Measurements from ENCODE around the gene NCOA4.
"Not testable (repeated sequence)": the region's sequence is repeated elsewhere in the genome, so short reads cannot be mapped to it uniquely, and the experiment has no call there.

Gene NCOA4

DNA sequence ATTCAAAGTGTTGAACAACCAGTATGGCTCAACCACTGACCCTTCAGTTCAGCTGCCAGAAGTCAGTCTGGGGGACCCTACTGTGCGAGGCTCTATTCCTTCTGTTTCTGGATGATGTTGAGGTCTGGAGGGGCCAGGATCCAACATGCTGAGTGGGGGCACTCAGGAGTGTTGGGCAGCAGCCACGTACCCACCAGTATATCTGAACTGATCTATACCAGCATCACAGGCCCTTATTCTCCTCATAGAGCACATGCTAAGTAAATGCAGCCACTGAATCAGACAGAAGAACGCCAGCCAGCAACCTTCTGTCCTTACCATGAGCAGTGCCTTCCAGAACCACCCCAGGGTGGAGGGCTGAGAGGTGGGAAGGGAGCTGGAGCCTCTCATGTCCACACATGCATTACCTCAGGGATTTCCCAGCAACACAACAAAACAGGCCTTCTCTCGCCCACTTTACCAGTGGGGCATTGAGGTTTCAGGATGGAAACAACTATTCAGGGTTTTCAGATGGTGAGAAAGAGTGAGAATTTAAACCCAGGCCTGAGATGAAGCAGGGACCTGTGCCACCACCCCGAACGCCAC is 22.5 kb upstream of the NCOA4 start:
- no peak for DNase-seq (ENCODE audit: extremely low read depth in 1 of 2, low read depth in 1 of 2)

DNA sequence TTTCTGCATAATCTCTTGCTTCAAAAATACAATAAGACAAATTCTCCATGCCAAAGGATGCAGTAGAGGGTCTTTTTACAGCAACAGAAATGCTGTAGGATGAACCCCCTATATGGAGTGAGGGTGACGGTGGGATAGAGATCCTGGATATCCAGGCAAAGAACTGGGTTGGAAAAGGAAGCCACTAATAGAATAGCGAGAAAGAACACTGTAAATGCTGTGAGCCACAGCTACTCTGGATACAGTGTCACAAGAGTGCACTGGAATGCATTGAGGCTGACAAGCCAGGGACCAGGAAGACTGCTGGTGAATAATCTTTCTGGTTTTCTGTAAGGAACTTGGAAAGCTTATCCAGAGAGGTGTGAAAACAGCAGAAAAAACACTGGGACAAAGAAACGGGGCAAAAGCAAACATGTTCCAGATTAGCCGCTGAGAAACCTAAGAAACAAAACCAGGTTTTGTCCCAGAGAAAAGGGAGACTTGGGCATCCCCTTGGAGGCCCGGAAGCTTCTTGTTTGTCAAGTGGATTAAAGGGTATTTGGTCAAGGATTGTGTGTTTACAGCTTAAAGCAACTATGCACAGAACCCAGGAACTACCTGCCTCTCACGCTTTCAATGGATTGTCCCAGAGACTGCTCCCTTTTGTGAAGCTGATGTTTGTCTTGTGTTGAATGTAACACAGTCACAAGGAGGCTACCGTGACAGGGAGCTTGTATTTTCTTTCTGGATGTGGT is 21.8 kb upstream of the NCOA4 start:
- no peak for DNase-seq (ENCODE audit: extremely low read depth in 1 of 2, low read depth in 1 of 2)

DNA sequence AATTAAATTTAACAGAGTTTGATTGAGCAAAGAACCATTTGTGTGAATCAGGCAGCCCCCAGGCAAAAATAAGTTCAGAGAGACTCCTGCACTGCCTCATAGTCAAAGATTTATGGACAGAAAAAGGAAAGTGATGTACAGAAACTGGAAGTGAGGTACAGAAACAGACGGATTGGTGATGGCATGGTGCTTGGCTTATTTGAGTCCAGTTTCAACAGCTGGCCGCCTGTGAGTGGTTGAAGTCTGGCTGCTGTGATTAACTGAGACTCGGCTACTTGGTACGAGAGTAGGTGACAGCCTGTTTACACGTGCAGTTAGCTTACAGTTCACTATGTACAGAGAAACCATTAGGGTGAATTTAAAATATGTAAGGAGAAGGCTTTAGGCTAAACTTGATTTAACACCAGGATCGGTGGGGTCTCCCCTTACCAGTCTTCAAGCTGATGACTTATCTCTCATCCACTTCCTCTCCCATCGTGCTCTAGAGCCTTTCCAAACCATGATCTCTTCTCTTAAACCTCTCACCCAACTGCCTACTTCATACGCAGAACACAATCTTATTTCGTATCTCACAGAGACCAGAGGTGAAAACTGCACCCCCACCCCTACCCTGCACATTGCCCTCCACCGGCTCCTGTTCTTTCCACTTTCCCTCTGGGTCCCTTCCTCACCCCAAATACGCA is 20.7 kb upstream of the NCOA4 start:
- no peak for DNase-seq (ENCODE audit: extremely low read depth in 1 of 2, low read depth in 1 of 2)

GRCh38 chr10:46049497-46049831 is 19.0 kb upstream of the NCOA4 start:
- not testable (repeated sequence) for DNase-seq (ENCODE audit: extremely low read depth in 1 of 2, low read depth in 1 of 2)

DNA sequence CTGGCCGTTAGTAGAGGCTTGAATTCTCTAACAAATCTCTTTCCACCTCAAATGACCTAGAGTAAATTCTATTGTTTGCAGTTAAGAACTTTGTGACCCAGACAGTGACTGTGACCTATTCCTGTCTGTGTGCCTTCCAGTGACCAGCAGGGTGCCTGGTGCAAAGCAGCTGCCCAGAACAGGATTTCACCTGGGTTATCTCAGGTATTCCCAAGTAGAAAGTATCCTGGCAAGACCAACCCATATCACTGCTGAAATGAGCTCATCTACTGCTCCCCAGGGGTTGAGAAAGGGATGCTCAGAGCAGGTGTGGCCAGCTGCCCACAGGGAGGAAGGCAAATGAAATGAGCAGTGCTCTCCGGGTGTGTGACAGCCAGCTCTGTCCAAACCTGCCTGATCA is 17.7 kb upstream of the NCOA4 start:
- DNase-seq (ENCODE audit: extremely low read depth in 1 of 2, low read depth in 1 of 2), result no peak

GRCh38 chr10:46046261-46046660 is 15.8 kb upstream of the NCOA4 start, which contains the start of gene MSMB:
MSMB (minus strand) TSS chr10:46046269; CDS start chr10:46046237, 32 bp downstream.
- no peak for DNase-seq (ENCODE audit: extremely low read depth in 1 of 2, low read depth in 1 of 2)

DNA sequence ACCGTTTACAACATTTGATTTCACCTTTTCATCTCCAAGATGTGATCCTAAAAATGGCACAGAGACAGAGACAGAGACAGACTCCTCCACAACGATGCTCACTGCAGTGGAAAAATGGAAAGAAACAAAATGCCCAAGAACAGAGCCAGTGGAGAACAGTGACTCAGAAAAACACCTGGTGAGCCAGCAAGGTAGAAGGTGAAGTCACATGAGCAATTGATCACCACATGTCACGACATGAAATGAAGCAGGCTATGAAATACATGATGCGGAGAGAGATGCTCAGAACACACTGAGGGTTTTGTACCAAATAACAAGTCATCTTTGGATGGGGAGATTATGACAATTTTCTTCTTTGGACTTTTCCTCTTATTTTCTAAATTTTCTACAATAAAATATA is 12.1 kb upstream of the NCOA4 start:
- DNase-seq (ENCODE audit: extremely low read depth in 1 of 2, low read depth in 1 of 2), result no peak

- no peak for DNase-seq (ENCODE audit: extremely low read depth in 1 of 2, low read depth in 1 of 2)
Measured at GRCh38 chr10:46040004-46040403, 9.6 kb upstream of the NCOA4 start.

- DNase-seq (ENCODE audit: extremely low read depth in 1 of 2, low read depth in 1 of 2), result no peak
Measured at GRCh38 chr10:46037107-46037825, 6.8 kb upstream of the NCOA4 start.

DNA sequence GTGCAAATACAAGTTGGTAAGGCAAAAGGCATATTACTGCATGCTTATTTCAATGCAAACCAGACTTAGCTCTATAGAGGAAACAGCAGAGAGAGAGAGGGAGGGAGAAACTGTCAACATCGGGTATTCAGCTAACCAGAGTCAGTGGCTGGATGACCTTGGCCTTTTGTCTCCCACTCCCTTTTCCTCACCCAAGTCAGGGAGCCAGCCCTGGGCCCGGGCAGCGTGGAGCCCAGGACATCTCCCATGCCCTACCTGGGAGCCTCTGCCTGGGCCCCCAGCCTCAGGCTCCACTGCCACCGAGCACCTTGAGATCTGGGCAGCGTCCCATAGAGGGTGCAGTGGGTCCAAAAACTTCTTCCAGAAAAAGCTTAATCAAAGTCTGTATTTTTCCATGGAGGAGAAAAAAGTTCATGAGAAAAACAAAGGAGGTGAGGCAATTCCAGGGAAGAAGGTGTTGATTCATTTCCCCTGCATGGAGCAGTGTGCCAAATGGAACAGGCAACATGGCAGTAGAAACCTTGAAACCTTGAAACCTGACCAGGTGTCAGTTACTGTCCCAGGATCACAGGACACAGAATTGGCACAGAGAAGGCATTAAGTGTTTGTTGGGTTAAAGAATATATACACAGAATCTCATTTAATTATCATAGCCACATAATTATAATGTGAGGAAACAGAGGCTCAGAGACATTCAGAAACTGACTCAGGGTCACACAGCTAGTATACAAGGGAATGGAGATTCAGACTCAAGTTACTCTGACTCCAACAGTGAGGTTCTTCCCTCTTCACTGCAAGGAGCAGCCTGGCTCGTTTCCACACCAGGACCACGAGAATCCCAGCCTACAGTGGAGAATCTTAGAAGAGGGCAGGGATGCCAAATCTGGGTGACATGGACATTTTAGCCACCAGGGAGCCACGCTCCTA is 5.8 kb upstream of the NCOA4 start:
- DNase-seq (ENCODE audit: extremely low read depth in 1 of 2, low read depth in 1 of 2), result no peak

GRCh38 chr10:46033602-46034011 is 3.2 kb upstream of the NCOA4 start:
- DNase-seq (ENCODE audit: extremely low read depth in 1 of 2, low read depth in 1 of 2), result no peak

DNA sequence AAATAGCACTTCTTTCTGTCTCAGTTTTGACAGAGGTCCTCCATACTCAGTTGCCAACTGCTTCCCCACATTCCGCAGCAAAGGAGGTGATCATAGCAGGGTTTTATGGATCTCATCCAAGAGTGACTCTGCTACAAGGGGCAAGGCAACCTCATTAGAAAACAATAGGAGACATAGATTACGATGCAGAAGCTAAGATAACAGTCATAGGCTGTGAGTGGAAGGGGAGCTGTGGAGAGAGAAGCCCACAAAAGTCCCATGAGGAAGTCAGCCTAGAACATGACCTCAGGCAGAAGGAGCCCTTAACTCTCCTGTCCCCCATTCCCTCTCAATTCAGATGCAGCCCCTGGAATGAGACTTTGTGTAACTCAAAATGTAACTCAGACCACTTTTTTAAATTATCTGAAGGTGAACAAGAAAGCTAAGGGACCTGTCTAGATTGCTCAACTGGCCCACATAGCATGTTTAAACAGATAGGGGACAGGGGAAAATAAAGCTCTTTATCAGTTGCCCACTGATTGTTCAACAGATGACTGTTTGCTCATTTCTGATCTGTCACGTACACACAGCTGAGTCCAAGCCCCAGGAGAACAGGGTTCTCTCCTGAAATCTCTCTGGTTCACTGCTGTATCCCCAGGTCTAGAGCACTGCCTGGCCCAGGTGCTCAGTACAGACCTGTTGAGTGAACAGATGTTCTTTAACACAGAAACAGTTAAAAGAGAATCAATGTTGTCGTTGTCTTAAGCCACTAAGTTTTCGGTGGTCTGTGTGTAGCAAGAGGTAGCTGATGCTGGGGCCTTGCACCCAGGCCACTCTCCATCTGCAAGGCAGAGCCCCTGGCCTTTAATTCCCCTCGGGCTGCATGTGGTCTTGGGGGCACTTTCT is 1.5 kb upstream of the NCOA4 start:
- DNase-seq (ENCODE audit: extremely low read depth in 1 of 2, low read depth in 1 of 2), result no peak

GRCh38 chr10:46029461-46030030 is 877 bp downstream of the NCOA4 start:
- DNase-seq (ENCODE audit: extremely low read depth in 1 of 2, low read depth in 1 of 2), result no peak

- peak in 1 of 2 donors; percentile 6 for DNase-seq (ENCODE audit: extremely low read depth in 1 of 2, low read depth in 1 of 2)
Measured at GRCh38 chr10:46028584-46029460, 1.6 kb downstream of the NCOA4 start.

GRCh38 chr10:46026106-46026505 is 4.3 kb downstream of the NCOA4 start:
- no peak for DNase-seq (ENCODE audit: extremely low read depth in 1 of 2, low read depth in 1 of 2)

GRCh38 chr10:46025406-46025805 is 5.0 kb downstream of the NCOA4 start:
- no peak for DNase-seq (ENCODE audit: extremely low read depth in 1 of 2, low read depth in 1 of 2)

GRCh38 chr10:46024948-46025347 is 5.5 kb downstream of the NCOA4 start:
- DNase-seq (ENCODE audit: extremely low read depth in 1 of 2, low read depth in 1 of 2), result no peak

All from activated CD8-positive, alpha-beta memory T cell treated with anti-CD3 and anti-CD28 coated beads for 1 hour (primary cell).